Neural cell (in vitro differentiated cells): Measurements from ENCODE around the gene CLASP2. TPM values are rescaled to one million over a fixed set of nuclear protein-coding genes. Genes with fewer than 3 reads are reported as not detected.

Source experiments
- H2AFZ ChIP-seq: fragments of 200-600, 300-800 bp; sonication (generic), shearing (Covaris generic); 2 replicates; pipeline ENCODE4 v1.6.0; 2014; ENCODE audit warnings: low read depth, mild to moderate bottlenecking, antibody characterized with exemption, low read length, moderate library complexity
- H3F3A ChIP-seq: fragments of 200-600 bp; shearing (Covaris generic); 2 replicates; pipeline ENCODE4 v1.6.1; 2016; ENCODE audit warnings: mild to moderate bottlenecking, moderate library complexity, mixed read lengths, antibody characterized with exemption, low read length; ENCODE audit not compliant: insufficient read depth, poor library complexity, severe bottlenecking
- H3K27ac ChIP-seq: fragments of 200-600, 300-800 bp; sonication (generic), shearing (Covaris generic); 2 replicates; pipeline ENCODE4 v1.5.1; 2014; ENCODE audit warnings: mild to moderate bottlenecking, low read length, moderate library complexity
- H3K27me3 ChIP-seq: fragments of 300-800, 200-600 bp; sonication (generic), shearing (Covaris generic); 2 replicates; pipeline ENCODE4 v1.6.0; 2014; ENCODE audit warnings: mild to moderate bottlenecking, low read depth, low read length, moderate library complexity; ENCODE audit not compliant: insufficient read depth
- H3K36me3 ChIP-seq: fragments of 300-800, 200-600 bp; sonication (generic), shearing (Covaris generic); 2 replicates; pipeline ENCODE4 v1.5.1; 2014; ENCODE audit warnings: mild to moderate bottlenecking, antibody characterized with exemption, low read length, moderate library complexity; ENCODE audit not compliant: insufficient read depth
- H3K4me2 ChIP-seq: fragments of 300-800, 200-600 bp; sonication (generic), shearing (Covaris generic); 2 replicates; pipeline ENCODE4 v1.6.0; 2014; ENCODE audit warnings: mild to moderate bottlenecking, low read length
- H3K4me3 ChIP-seq: fragments of 300-800, 200-600 bp; sonication (generic), shearing (Covaris generic); 2 replicates; pipeline ENCODE4 v1.5.1; 2014; ENCODE audit warnings: mild to moderate bottlenecking, low read length, moderate library complexity
- H3K79me2 ChIP-seq: fragments of 200-600 bp; shearing (Covaris generic); replicated peaks from 2 replicates; pipeline ENCODE4 v1.6.0; 2014; ENCODE audit warnings: mild to moderate bottlenecking, low read length, moderate library complexity; ENCODE audit not compliant: insufficient read depth
- H3K9ac ChIP-seq: fragments of 300-800, 200-600 bp; sonication (generic), shearing (Covaris generic); 2 replicates; pipeline ENCODE4 v1.6.1; 2016; ENCODE audit warnings: mild to moderate bottlenecking, low read length, mixed read lengths
- H3K9me2 ChIP-seq: fragments of 200-600 bp; shearing (Covaris generic); 2 replicates; pipeline ENCODE4 v1.6.1; 2016; ENCODE audit warnings: mild to moderate bottlenecking, low read length, mixed read lengths; ENCODE audit not compliant: insufficient read depth
- H3K9me3 ChIP-seq: fragments of 200-600, 300-800 bp; sonication (generic), shearing (Covaris generic); 2 replicates; pipeline ENCODE4 v1.6.1; 2016; ENCODE audit warnings: mild to moderate bottlenecking, mixed run types, low read length, moderate library complexity, mixed read lengths
- H4K20me1 ChIP-seq: fragments of 200-600 bp; shearing (Covaris generic); 2 replicates; pipeline ENCODE4 v1.6.1; 2016; ENCODE audit warnings: mild to moderate bottlenecking, mixed run types; ENCODE audit not compliant: insufficient read depth
- CTCF ChIP-seq: fragments of 450-650 bp; IDR thresholded peaks from 2 replicates; pipeline ENCODE4 v1.5.1; 2014; ENCODE audit warnings: antibody characterized with exemption, mild to moderate bottlenecking, moderate library complexity; ENCODE audit not compliant: poor library complexity, severe bottlenecking
- EP300 ChIP-seq: fragments of 450-650 bp; conservative IDR thresholded peaks from 2 replicates; pipeline ENCODE4 v1.6.1; 2014; ENCODE audit warnings: antibody characterized with exemption, mild to moderate bottlenecking, moderate library complexity; ENCODE audit not compliant: poor library complexity, severe bottlenecking
- EZH2 ChIP-seq: fragments of 200-600, 300-800 bp; shearing (Covaris generic), sonication (generic); IDR thresholded peaks from 2 replicates; pipeline ENCODE4 v1.6.1; 2014; ENCODE audit warnings: antibody characterized with exemption, low read length, borderline replicate concordance, mild to moderate bottlenecking; ENCODE audit not compliant: insufficient read depth, poor library complexity, severe bottlenecking
- MXI1 ChIP-seq: fragments of 450-650 bp; conservative IDR thresholded peaks from 2 replicates; pipeline ENCODE4 v1.6.1; 2014; ENCODE audit warnings: antibody characterized with exemption, mild to moderate bottlenecking; ENCODE audit not compliant: poor library complexity, severe bottlenecking
- POLR2AphosphoS5 ChIP-seq: IDR thresholded peaks from 2 replicates; pipeline ENCODE4 v1.6.1; 2012
- RAD21 ChIP-seq: fragments of 450-650 bp; conservative IDR thresholded peaks from 2 replicates; pipeline ENCODE4 v1.6.1; 2014; ENCODE audit warnings: antibody characterized with exemption, mild to moderate bottlenecking, moderate library complexity
- REST ChIP-seq: IDR thresholded peaks from 2 replicates; pipeline ENCODE4 v1.6.1; 2012; ENCODE audit warnings: borderline replicate concordance
- SMC3 ChIP-seq: fragments of 450-650 bp; conservative IDR thresholded peaks from 2 replicates; pipeline ENCODE4 v1.6.1; 2014; ENCODE audit warnings: antibody characterized with exemption, mild to moderate bottlenecking, moderate library complexity; ENCODE audit not compliant: poor library complexity
- TAF1 ChIP-seq: IDR thresholded peaks from 2 replicates; pipeline ENCODE4 v1.6.1; 2012; ENCODE audit warnings: low read depth
- polyA plus RNA-seq: library from polyadenylated mRNA; depleted of rRNA; stranded (reverse); fragments of >200 nt; gene quantifications from 2 replicates; pipeline ENCODE4 v1.2.3, GENCODE V29; 2014

Gene CLASP2
- polyA plus RNA-seq, 1 donor from 2014 or later, result 938 TPM

GRCh38 chr3:33634262-33634661, 83.8 kb downstream of the CLASP2 start:
- H2AFZ ChIP-seq, result no peak overlapping the region
- H3K9ac ChIP-seq, result no peak overlapping the region
- H3K9me3 ChIP-seq, result no peaks in the 10 kb centered on the region
- peaks cover under 1% of the 10 kb centered on the region for H3K36me3 ChIP-seq
- H3F3A ChIP-seq, result no peaks in the 10 kb centered on the region
- H4K20me1 ChIP-seq, result peaks cover 46% of the 10 kb centered on the region
- H3K4me3 ChIP-seq, result no peak overlapping the region
- H3K4me2 ChIP-seq, result no peak overlapping the region
- H3K27me3 ChIP-seq, result no peaks in the 10 kb centered on the region
- no peak overlapping the region for H3K27ac ChIP-seq
- no peaks in the 10 kb centered on the region for H3K9me2 ChIP-seq
- no peak for TF ChIP-seq EZH2
- no peak for TF ChIP-seq CTCF
- no peak for TF ChIP-seq POLR2AphosphoS5
- TF ChIP-seq REST, result no peak
- TF ChIP-seq TAF1, result no peak
- TF ChIP-seq MXI1, result no peak
- no peak for TF ChIP-seq RAD21
- TF ChIP-seq SMC3, result no peak
- TF ChIP-seq EP300, result no peak
- peaks cover 62% of the 10 kb centered on the region for H3K79me2 ChIP-seq

- Histone ChIP-seq H3K4me2 (no peak overlapping the region), H2AFZ (no peak overlapping the region), H3K4me3 (no peak overlapping the region), H3F3A (no peaks in the 10 kb centered on the region), H3K27me3 (no peaks in the 10 kb centered on the region), H3K79me2 (peaks cover 43% of the 10 kb centered on the region), H3K9ac (no peak overlapping the region), H3K36me3 (peaks cover 30% of the 10 kb centered on the region), H3K9me2 (no peaks in the 10 kb centered on the region), H3K27ac (no peak overlapping the region), H4K20me1 (peaks cover 41% of the 10 kb centered on the region), H3K9me3 (no peaks in the 10 kb centered on the region)
- no peak for TF ChIP-seq RAD21
- TF ChIP-seq EZH2, result no peak
- TF ChIP-seq TAF1, result no peak
- no peak for TF ChIP-seq REST
- no peak for TF ChIP-seq EP300
- TF ChIP-seq MXI1, result no peak
- no peak for TF ChIP-seq CTCF
- TF ChIP-seq SMC3, result no peak
- no peak for TF ChIP-seq POLR2AphosphoS5
Observed at GRCh38 chr3:33629219-33629618, 88.8 kb downstream of the CLASP2 start.
